ENCODE results near the gene ZNF827.

GRCh38 chr4:145788755-145789154 is 149.9 kb downstream of the ZNF827 start:
- TF ChIP-seq POLR2A (IDR thresholded peaks at IDR 0.05) (no peak), CTCF (IDR thresholded peaks at IDR 0.05) (no peak)

All from lower leg skin (tissue), 3 donors.